DMS153 (cell line): ENCODE results near the gene SNAI1.
"Not testable (repeated sequence)": the region's sequence is repeated elsewhere in the genome, so short reads cannot be mapped to it uniquely, and the experiment has no call there.

Source experiments
- DNase-seq: peaks from one replicate; lab custom pipeline; 2025; lab: John Stamatoyannopoulos, UW

SNAI1 gene

DNA sequence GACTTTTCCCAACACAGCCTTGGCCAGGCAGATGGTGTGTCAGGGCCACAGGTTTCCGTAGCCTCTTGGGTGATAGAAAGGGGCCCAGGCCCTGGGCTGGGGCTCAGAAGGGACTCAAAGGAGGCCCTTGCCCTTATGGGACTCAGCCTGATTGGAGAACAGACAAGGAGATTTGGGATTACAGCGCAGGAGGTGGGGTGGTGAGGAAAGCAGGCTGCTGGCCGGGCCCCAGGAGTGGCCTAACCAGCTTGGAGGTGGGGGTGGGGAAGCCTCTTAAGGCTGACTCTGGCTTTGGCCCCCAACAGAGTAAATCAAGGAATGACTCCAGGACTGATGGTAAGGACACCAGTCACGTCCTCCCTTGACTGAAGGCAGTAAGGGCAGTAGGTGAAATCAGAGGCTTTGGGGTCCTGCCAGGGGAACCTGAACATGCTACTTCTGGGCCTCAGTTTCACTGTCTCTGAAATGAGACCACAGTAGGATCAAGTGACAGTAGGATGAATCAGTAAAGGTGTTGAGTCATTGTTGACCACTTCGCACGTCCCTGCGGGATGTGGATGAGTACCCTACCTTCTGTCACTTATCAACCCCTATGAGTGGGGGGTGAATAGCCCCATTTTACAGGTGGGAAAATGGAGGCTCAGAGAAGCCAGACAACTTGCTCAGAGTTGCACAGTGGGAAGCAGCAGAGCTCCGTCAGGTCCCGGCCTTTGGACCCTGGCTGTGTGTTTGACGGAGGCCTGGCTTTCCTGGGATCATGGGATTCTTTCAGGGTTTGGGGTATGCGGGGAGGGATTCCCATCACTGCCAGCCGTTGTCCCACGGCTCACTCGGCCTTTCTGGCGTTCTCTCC lies 4.5 kb downstream of the SNAI1 start:
- DNase-seq = no peak

DNA sequence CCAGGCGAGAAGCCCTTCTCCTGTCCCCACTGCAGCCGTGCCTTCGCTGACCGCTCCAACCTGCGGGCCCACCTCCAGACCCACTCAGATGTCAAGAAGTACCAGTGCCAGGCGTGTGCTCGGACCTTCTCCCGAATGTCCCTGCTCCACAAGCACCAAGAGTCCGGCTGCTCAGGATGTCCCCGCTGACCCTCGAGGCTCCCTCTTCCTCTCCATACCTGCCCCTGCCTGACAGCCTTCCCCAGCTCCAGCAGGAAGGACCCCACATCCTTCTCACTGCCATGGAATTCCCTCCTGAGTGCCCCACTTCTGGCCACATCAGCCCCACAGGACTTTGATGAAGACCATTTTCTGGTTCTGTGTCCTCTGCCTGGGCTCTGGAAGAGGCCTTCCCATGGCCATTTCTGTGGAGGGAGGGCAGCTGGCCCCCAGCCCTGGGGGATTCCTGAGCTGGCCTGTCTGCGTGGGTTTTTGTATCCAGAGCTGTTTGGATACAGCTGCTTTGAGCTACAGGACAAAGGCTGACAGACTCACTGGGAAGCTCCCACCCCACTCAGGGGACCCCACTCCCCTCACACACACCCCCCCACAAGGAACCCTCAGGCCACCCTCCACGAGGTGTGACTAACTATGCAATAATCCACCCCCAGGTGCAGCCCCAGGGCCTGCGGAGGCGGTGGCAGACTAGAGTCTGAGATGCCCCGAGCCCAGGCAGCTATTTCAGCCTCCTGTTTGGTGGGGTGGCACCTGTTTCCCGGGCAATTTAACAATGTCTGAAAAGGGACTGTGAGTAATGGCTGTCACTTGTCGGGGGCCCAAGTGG lies 5.3 kb downstream of the SNAI1 start:
- no peak for DNase-seq

DNA sequence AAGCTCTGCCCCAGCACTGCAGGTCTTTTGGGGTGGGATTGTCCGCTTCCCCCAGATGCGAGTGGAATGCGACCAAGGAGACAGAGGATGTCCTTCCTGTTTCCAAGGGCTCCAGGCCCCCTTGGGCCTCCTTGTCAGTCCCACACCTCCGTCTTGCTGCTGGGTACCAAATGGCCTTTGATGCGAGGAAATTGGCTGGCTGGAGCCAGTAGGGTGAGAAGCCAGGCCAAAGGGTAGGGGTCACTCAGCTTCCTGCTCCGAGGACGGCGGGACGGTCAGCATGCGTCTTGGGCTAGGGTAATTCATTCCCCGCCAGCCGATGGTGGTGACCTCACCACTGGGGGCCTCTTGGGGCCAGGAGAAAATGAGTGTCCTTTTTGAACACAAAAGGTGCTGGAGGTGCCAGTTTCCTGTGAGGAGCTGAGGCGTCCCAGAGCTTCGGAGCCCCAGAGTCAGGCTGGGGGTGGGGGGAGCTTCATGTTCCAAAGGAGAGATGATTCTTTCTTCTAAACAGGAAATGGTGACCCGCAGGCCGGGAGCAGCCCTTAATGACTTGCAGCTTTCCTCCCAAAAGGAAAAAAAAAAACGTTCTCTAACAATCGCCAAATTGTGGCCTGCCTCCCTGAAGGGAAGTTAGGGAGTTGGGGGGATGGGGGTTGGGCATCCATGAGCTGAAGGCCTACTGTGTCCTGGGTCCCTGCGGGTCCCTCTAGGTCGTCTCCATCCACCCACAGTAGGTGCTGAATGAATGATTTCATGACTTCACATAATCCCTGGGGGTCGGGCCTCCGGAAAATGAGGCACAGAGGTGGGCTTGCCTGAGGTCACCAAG lies 6.7 kb downstream of the SNAI1 start:
- DNase-seq = peak; percentile 25

GRCh38 chr20:49990271-49990720 lies 7.5 kb downstream of the SNAI1 start:
- peak; percentile 52 for DNase-seq

GRCh38 chr20:49993301-49993751 lies 10.5 kb downstream of the SNAI1 start:
- no peak for DNase-seq

DNA sequence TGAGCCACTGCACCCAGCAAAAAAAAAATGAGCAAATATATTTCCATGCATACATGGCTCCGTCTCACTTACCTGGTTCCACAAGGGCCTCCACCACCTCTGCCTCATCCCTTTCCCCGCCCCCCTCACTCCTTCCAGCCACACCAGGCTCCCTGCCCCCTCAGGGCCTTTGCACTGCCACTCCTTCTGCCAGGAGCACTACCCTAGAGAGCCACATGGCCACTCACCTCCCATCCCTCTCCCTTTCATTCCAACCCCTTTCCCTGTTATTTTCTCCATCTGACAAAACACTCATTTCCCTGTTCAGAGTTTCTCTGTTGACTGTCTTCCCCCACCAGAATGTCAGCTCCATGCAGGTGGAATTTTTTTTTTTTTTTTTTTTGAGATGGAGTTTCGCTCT lies 12.8 kb downstream of the SNAI1 start:
- DNase-seq = no peak

DNA sequence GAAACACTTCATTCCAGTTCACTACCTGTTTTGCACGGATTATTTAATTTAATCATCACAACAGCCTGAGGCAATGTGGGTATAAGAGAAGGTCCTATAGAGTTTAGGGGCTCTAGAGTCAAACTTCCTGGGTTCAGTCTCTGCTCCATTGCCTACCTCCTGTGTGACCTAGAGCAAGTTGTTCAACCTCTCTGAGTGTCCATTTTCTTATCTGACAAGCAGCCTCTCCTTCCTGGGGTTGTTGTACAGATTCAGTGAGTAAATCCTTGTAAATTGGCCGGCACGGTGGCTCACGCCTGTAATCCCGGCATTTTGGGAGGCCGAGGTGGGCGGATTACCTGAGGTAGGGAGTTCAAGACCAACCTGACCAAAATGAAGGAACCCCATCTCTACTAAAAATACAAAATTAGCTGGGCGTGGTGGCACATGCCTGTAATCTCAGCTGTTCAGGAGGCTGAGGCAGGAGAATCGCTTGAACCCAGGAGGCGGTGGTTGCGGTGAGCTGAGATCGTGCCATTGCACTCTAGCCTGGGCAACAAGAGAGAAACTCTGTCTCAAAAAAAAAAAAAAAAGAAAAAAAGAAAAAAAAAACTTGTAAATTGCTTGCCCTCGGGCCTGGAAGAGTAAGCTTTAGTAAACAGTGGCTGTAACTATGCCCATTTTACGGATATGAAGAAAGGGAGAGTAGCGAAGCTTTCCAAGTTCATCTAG lies 15.9 kb downstream of the SNAI1 start:
- not testable (repeated sequence) for DNase-seq

DNA sequence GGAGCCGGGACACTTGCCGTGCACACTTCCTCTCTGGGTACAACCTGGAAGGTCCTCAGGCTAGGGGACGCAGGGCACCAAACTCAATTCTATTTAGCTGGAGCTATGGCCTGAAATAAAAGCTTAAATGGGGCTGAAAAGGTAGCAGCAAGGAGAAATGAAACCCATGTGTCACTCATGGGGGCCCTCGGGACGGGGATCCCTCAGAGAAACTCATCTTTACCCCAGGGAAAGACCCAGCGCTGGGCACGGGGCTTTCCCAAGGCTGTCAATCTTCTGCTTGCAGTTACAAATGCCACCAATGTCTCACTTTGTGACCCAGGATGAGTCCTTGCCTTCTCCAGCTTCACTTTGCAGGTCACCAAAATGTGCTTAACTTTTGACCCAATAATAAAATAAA lies 16.5 kb downstream of the SNAI1 start:
- no peak for DNase-seq

DNA sequence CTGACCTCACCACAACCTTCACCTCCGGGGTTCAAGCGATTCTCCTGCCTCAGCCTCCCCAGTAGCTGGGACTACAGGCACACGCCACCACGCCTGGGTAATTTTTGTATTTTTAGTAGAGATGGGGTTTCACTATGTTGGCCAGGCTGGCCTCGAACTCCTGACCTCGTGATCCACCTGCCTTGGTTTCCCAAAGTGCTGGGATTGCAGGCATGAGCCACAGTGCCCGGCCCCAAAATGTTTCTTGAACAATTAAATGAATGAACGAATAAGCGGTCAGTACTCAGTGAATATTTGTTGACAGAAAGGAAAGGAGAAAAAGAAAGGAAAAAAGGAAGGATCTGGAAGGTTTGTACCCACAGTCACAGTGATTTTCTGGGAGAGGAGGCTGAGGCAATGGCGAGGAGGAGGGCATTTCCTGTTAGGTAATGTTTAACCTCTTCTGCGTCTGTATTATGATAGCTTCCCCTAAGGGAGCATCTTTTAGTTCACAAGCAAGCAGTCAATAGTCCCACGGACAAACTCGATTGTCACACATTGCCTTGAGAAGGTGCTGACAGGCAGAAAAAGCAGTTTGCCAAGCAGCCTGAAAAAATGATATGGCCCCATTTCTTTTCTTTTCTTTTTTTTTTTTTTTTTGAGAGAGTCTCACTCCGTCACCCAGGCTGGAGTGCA lies 17.9 kb downstream of the SNAI1 start:
- DNase-seq = not testable (repeated sequence)

DNA sequence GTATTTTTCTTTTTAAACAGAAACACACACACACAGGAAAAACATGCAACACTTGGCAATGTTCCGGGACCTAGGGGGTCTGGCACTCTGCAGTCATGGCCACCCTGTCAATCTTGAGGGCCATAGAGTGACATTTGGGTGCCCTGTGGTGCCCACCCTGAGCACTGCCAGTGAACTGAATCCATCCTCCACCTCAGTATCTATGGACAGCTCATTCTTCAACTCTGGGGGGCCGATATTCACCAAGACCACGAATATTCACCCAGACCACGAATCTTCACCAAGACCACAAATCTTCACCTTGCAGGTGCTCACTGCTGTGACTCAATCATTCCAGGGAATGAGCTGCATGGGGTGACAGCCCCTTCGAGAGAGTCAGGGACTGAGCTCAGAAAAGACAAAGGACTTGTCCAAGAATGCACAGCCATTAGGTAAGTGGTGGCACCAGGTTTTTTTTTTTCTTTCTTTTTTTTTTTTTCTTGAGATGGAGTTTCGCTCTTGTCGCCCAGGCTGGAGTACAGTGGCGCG lies 19.1 kb downstream of the SNAI1 start:
- no peak for DNase-seq

- no peak for DNase-seq
Observed at GRCh38 chr20:50003253-50003656, 20.5 kb downstream of the SNAI1 start.

- no peak for DNase-seq
Observed at GRCh38 chr20:50004229-50004628, 21.4 kb downstream of the SNAI1 start.

DNA sequence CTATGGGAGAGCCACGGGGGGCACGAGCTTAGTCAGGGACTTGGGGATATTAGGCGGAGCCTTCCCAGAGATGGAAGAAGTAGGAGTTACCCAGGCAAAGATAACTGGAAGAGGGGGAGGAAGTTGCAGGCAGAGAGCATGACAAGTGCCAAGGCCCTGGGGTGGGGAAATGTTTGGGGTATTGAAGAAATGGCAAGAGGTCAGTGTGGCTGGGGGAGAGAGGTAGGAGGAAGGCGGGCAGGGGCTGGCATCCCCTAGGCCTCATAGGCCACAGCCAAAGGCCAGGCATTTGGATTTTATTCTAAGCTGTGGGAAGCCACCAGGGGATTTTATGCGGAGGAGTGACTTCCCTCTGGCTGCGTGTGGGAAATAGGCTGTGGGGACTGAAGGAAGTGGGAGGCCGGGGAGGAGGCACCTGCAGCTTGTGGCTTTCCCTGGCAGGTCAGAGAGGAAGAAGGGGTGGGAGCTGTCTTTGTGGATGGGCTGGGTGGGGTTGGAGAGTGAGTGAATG lies 22.7 kb downstream of the SNAI1 start:
- DNase-seq = no peak

DNA sequence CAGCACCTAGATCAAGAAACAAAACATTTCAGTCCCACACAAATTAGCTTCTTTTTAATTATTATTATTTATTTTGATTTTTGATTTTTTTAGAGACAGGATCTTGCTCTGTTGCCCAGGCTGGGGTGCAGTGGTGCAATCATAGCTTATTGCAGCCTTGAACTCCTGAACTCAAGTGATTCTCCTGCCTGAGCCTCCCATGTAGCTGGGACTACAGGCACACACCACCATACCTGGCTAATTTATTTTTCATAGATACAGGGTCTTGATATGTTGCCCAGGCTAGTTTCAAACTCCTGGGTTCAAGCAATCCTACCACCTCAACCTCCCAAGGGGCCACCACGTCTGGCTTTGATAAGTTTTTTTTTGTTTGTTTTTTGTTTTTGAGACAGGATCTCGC lies 24.6 kb downstream of the SNAI1 start:
- DNase-seq = no peak

DNA sequence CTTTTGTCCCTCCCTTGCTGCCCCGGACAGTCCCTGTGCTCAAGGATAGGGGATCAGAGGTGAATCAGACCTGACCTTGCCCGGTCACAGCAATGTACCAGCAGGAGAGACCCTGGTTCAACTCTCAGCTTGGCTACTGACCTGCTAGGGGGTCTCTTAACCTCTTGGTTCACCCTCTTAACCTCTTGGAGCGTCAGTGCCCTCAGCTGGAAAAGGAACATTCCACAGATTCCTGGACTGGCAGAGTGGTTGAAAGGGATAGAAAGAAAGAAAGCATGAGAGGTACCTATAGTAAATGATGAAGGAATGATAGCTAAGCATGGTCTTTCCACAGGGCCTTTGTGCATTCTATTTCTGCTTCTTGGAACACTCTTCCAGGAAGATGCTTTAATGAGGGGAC lies 25.2 kb downstream of the SNAI1 start:
- no peak for DNase-seq

GRCh38 chr20:50009521-50010454 lies 27.0 kb downstream of the SNAI1 start:
- no peak for DNase-seq

DNA sequence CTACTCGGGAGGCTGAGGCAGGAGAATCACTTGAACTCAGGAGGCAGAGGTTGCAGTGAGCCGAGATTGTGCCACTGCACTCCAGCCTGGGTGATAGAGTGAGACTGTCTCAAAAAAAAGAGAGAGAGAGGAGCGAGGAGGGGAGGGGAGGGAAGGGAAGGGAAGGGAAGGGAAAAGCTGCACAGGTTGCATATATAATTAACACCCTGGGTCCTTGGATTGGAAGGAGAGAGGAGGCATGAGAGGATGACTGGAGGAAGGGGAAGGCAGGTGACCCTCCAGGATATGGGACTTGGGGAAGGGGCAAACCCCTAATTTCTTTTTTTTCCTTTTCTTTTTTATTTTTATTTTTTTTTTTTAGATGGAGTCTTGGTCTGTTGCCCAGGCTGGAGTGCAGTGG lies 28.8 kb downstream of the SNAI1 start:
- DNase-seq = not testable (repeated sequence)

DNA sequence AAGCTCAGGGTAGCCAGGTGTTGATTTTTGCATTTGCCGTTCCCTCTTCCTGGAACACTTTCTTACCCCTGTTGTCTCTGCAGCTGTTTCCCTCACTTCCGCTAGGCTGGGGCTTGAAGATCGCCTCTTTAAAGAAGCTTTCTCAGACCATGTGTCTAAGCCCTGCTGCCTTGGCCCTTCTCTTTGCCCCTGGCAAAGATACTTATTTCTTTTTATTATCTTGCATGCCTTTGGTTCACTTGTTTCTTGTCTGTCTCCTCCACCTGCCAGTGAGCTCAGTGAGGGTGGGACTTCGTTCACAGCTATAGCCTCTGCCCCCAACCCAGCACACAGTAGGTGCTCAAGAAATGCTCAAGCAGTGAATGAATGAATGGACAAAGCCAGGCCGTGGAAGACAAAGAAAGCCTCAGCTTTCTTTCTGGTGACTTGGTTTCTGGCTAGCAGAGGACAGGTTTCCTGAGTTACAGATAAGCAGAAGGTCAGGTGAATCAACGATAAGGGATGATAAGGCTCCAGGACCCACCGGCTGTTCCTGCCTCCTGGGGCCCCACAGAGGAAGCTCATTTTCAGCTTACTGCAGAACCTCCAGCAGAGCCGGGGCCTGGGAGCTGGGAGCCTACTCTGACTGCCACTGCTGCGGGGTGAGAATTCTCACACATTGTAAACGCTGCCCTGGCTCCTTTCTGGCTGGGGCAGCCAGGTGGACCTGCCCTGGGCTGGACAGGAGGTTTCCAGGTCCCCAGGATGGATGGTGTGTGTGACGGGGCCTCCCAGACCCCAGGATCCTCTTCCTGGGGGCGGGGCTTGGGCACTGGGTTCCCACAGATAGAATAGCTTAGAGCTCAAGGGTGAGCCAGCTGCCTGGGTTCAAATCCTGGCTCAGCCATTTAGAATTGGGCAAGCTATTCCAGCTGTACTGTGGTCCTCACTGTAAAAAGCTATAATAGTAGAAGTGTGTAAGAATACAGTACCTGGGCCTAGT lies 29.8 kb downstream of the SNAI1 start:
- DNase-seq = no peak
